Kidney capillary endothelial cell (primary cell): ENCODE data around the gene PPIF.
"Not testable (repeated sequence)": the region's sequence is repeated elsewhere in the genome, so short reads cannot be mapped to it uniquely, and the experiment has no call there.

Source experiments
- DNase-seq: peaks from one replicate; pipeline ENCODE4 v3.0.0-alpha.2; 2018; ENCODE audit warnings: low spot score

Gene PPIF

GRCh38 chr10:79331709-79332108, 15.6 kb upstream of the PPIF start:
- DNase-seq, result no peak

GRCh38 chr10:79332610-79333315, 14.5 kb upstream of the PPIF start:
- DNase-seq, result not testable (repeated sequence)

- DNase-seq, result no peak
These were observed 13.8 kb upstream of the PPIF start for GRCh38 chr10:79333513-79333912.

GRCh38 chr10:79334573-79334972, 12.7 kb upstream of the PPIF start:
- no peak for DNase-seq

GRCh38 chr10:79335094-79335469, 12.2 kb upstream of the PPIF start:
- no peak for DNase-seq

GRCh38 chr10:79335470-79336235, 11.6 kb upstream of the PPIF start:
- DNase-seq, result no peak

GRCh38 chr10:79336276-79336675, 11.0 kb upstream of the PPIF start:
- no peak for DNase-seq

GRCh38 chr10:79336739-79337138, 10.5 kb upstream of the PPIF start:
- DNase-seq, result no peak

GRCh38 chr10:79337783-79338469, 9.3 kb upstream of the PPIF start:
- DNase-seq, result not testable (repeated sequence)

- DNase-seq, result no peak
These were observed 8.0 kb upstream of the PPIF start for GRCh38 chr10:79339266-79339665.

- no peak for DNase-seq
These were observed 6.5 kb upstream of the PPIF start for GRCh38 chr10:79340646-79341244.

- no peak for DNase-seq
These were observed 4.9 kb upstream of the PPIF start for GRCh38 chr10:79342295-79342761.

- DNase-seq, result no peak
These were observed 4.3 kb upstream of the PPIF start for GRCh38 chr10:79342811-79343561.

GRCh38 chr10:79344502-79345195, 2.6 kb upstream of the PPIF start:
- no peak for DNase-seq

GRCh38 chr10:79345241-79346011, 1.8 kb upstream of the PPIF start:
- DNase-seq, result no peak

- no peak for DNase-seq
These were observed 1.3 kb upstream of the PPIF start for GRCh38 chr10:79346012-79346340.

GRCh38 chr10:79346388-79347225, 662 bp upstream of the PPIF start:
- no peak for DNase-seq

GRCh38 chr10:79347894-79348639, 798 bp downstream of the PPIF start:
- no peak for DNase-seq

- DNase-seq, result no peak
These were observed 1.3 kb downstream of the PPIF start for GRCh38 chr10:79348640-79348988.
